ENCODE measurements around the gene NDFIP1. TPM values are rescaled to one million over a fixed set of nuclear protein-coding genes. Genes with fewer than 3 reads are reported as not detected.
"Not testable (repeated sequence)": the region's sequence is repeated elsewhere in the genome, so short reads cannot be mapped to it uniquely, and the experiment has no call there.

NDFIP1 gene
- total RNA-seq, 1 experiment from 2014 or later: 40.9 TPM

- CTCF ChIA-PET: no interaction called here
- no TSS peak for BruUV-seq (replicated peaks)
- TF ChIP-seq SIN3A (IDR thresholded peaks at IDR 0.05; ENCODE audit: borderline replicate concordance, insufficient read depth, low read depth, low read length): no peak
- TF ChIP-seq POLR2AphosphoS5 (IDR thresholded peaks at IDR 0.05; ENCODE audit: low read depth, low read length): no peak
- TF ChIP-seq, protein P1, sequence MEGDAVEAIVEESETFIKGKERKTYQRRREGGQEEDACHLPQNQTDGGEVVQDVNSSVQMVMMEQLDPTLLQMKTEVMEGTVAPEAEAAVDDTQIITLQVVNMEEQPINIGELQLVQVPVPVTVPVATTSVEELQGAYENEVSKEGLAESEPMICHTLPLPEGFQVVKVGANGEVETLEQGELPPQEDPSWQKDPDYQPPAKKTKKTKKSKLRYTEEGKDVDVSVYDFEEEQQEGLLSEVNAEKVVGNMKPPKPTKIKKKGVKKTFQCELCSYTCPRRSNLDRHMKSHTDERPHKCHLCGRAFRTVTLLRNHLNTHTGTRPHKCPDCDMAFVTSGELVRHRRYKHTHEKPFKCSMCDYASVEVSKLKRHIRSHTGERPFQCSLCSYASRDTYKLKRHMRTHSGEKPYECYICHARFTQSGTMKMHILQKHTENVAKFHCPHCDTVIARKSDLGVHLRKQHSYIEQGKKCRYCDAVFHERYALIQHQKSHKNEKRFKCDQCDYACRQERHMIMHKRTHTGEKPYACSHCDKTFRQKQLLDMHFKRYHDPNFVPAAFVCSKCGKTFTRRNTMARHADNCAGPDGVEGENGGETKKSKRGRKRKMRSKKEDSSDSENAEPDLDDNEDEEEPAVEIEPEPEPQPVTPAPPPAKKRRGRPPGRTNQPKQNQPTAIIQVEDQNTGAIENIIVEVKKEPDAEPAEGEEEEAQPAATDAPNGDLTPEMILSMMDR (IDR thresholded peaks at IDR 0.05): no peak
- no peak for TF ChIP-seq TCF7L2 (IDR thresholded peaks at IDR 0.05; ENCODE audit: low read depth, low read length)
- no peak for TF ChIP-seq REST (IDR thresholded peaks at IDR 0.05; ENCODE audit: insufficient read depth in 1 of 2, low read depth in 2 of 2, low read length in 1 of 2)
- Histone ChIP-seq H3K27me3 (ENCODE audit: control insufficient read depth, insufficient read depth, low read length) (no peaks in the 10 kb centered on the region), H3K27ac (ENCODE audit: low read length) (no peak overlapping the region), H3K36me3 (ENCODE audit: control insufficient read depth, insufficient read depth, low read length) (peaks cover 5% of the 10 kb centered on the region; the same call in 1 of the 2 replicates), H3K9me3 (ENCODE audit: control insufficient read depth, insufficient read depth, low read depth, low read length) (no peaks in the 10 kb centered on the region), H3K4me3 (ENCODE audit: low read depth in 2 of 2, low read length in 2 of 2) (no peak overlapping the region), H3K4me1 (ENCODE audit: control insufficient read depth, insufficient read depth, low read length) (no peaks in the 10 kb centered on the region; the same call in 1 of the 2 replicates)
- POLR2A ChIA-PET: no interaction called here
- in situ Hi-C loops (cut with HindIII; ENCODE audit: low pct_unique_long_range_greater_than_20kb, low sequenced_read_pairs): no loop called here
- DNase-seq (ENCODE audit: low read depth, low spot score): no peak
- no peak for ATAC-seq
- intact Hi-C loops (cut with micrococcal nuclease; ENCODE audit: unreplicated experiment): loop anchor here (5.0 to 10.0 kb wide), 2 partner anchors 173 to 541 kb away; partner anchors contain the start of gene SPRY4
Observed at GRCh38 chr5:142153674-142154448, 45.3 kb downstream of the NDFIP1 start.

GRCh38 chr5:142154449-142154841, 45.9 kb downstream of the NDFIP1 start:
- intact Hi-C loops (cut with micrococcal nuclease; ENCODE audit: unreplicated experiment): loop anchor here (5.0 to 10.0 kb wide), 2 partner anchors 173 to 540 kb away; partner anchors contain the start of gene SPRY4
- in situ Hi-C loops (cut with HindIII; ENCODE audit: low pct_unique_long_range_greater_than_20kb, low sequenced_read_pairs); H3K27ac ChIP-seq (ENCODE audit: low read length); ATAC-seq; H3K4me1 ChIP-seq (ENCODE audit: control insufficient read depth, insufficient read depth, low read length); POLR2A ChIA-PET; H3K36me3 ChIP-seq (ENCODE audit: control insufficient read depth, insufficient read depth, low read length); BruUV-seq (replicated peaks); CTCF ChIA-PET; H3K27me3 ChIP-seq (ENCODE audit: control insufficient read depth, insufficient read depth, low read length); DNase-seq (ENCODE audit: low read depth, low spot score); H3K4me3 ChIP-seq (ENCODE audit: low read depth in 2 of 2, low read length in 2 of 2); H3K9me3 ChIP-seq (ENCODE audit: control insufficient read depth, insufficient read depth, low read depth, low read length): not testable (repeated sequence)

- BruUV-seq (replicated peaks): no TSS peak
- Histone ChIP-seq H3K36me3 (ENCODE audit: control insufficient read depth, insufficient read depth, low read length) (peaks cover 5% of the 10 kb centered on the region; the same call in 1 of the 2 replicates), H3K9me3 (ENCODE audit: control insufficient read depth, insufficient read depth, low read depth, low read length) (no peaks in the 10 kb centered on the region), H3K4me3 (ENCODE audit: low read depth in 2 of 2, low read length in 2 of 2) (no peak overlapping the region), H3K27ac (ENCODE audit: low read length) (no peak overlapping the region), H3K4me1 (ENCODE audit: control insufficient read depth, insufficient read depth, low read length) (no peaks in the 10 kb centered on the region; the same call in 1 of the 2 replicates), H3K27me3 (ENCODE audit: control insufficient read depth, insufficient read depth, low read length) (no peaks in the 10 kb centered on the region)
- ChIA-PET CTCF (no interaction called here), POLR2A (no interaction called here)
- TF ChIP-seq, protein P1 (IDR thresholded peaks at IDR 0.05): no peak
- no peak for TF ChIP-seq REST (IDR thresholded peaks at IDR 0.05; ENCODE audit: insufficient read depth in 1 of 2, low read depth in 2 of 2, low read length in 1 of 2)
- no peak for TF ChIP-seq SIN3A (IDR thresholded peaks at IDR 0.05; ENCODE audit: borderline replicate concordance, insufficient read depth, low read depth, low read length)
- no peak for TF ChIP-seq TCF7L2 (IDR thresholded peaks at IDR 0.05; ENCODE audit: low read depth, low read length)
- no peak for TF ChIP-seq POLR2AphosphoS5 (IDR thresholded peaks at IDR 0.05; ENCODE audit: low read depth, low read length)
- ATAC-seq: no peak
- DNase-seq (ENCODE audit: low read depth, low spot score): no peak
- intact Hi-C loops (cut with micrococcal nuclease; ENCODE audit: unreplicated experiment) (loop anchor here (10.0 kb wide), 1 partner anchor 538 kb away; no protein-coding TSS in a partner anchor), in situ Hi-C loops (cut with HindIII; ENCODE audit: low pct_unique_long_range_greater_than_20kb, low sequenced_read_pairs) (no loop called here)
Observed at GRCh38 chr5:142156839-142157463, 48.4 kb downstream of the NDFIP1 start.
